ENCODE measurements around the gene SUN3. TPM values are rescaled to one million over a fixed set of nuclear protein-coding genes. Genes with fewer than 3 reads are reported as not detected.

The SUN3 gene
- total and polyA plus RNA-seq, 2 of the 8 experiments (the other 6 are each of a cell fraction or from before 2014, with no cell fraction given), result not detected

DNA sequence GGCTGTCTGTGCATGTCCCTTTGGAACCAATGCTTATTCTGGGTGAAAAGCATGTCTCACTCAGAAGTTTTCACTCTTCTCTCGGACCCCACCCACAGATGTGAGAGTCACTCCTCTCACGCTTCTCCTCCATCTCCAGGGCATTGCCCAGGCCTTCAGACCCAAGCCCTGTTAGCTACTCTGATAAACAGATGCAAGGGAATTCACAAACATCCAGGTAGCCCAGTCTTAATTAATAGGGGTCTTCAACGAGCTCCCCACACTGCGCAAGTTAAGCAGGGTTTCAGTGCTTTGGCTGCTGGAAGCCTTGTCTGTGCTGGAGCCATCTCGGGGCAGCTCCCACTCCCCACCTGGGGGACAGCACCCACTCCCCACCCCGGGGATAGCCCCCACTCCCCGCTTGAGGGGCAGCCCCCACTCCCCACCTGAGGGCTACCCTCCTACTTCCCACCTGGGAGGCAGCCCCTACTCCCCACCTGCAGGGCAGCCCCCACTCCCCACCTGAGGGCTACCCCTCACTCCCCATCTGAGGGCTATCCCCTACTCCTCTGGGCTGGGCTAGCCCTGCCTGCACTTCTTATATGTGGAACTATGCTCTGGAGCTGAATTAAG is 89.4 kb downstream of the SUN3 start (continued):
- TF ChIP-seq MAFK (IDR thresholded peaks at IDR 0.05; ENCODE audit: low read depth, low read length) (no peak), EGR1 (IDR thresholded peaks at IDR 0.05; ENCODE audit: borderline replicate concordance, low read depth, low read length) (no peak), SP4 (IDR thresholded peaks at IDR 0.05; ENCODE audit: low read length) (no peak), RBBP5 (IDR thresholded peaks at IDR 0.05; ENCODE audit: borderline replicate concordance, low read depth, low read length) (no peak), SP2 (IDR thresholded peaks at IDR 0.05; ENCODE audit: low read length) (no peak)
- TF ChIP-seq, protein P1, sequence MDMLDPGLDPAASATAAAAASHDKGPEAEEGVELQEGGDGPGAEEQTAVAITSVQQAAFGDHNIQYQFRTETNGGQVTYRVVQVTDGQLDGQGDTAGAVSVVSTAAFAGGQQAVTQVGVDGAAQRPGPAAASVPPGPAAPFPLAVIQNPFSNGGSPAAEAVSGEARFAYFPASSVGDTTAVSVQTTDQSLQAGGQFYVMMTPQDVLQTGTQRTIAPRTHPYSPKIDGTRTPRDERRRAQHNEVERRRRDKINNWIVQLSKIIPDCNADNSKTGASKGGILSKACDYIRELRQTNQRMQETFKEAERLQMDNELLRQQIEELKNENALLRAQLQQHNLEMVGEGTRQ (IDR thresholded peaks at IDR 0.05; ENCODE audit: low read length), result no peak

All from H1 (cell line).